ENCODE data around the gene CHN1. TPM values are rescaled to one million over a fixed set of nuclear protein-coding genes. Genes with fewer than 3 reads are reported as not detected.

Gene CHN1
- total RNA-seq, 4 donors from 2014 or later = 3.4 to 60.2 (median 7.1) TPM

DNA sequence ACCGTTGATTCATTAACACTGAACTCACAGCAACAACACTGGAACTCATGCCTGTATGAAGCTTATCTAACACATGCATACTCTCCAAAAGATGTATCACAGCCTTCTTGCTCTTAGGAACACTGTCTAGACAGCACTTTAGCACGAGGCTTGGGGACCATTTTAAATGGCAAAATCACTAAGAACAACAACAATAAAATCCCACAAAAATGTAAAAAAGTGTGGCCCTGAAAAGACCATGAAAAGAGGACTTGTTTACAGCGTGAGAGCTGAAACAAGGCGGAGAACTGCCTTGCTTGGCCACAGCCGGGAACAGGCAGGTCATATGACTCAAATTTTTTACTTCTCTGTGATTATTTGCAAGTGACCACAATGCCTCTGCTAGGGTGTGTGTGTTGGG is 48.1 kb downstream of the CHN1 start:
- H3K27ac ChIP-seq = no peak overlapping the region
- H3K27me3 ChIP-seq = no peaks in the 10 kb centered on the region
- no peak for TF ChIP-seq POLR2A (IDR thresholded peaks at IDR 0.05)
- TF ChIP-seq, protein P1, sequence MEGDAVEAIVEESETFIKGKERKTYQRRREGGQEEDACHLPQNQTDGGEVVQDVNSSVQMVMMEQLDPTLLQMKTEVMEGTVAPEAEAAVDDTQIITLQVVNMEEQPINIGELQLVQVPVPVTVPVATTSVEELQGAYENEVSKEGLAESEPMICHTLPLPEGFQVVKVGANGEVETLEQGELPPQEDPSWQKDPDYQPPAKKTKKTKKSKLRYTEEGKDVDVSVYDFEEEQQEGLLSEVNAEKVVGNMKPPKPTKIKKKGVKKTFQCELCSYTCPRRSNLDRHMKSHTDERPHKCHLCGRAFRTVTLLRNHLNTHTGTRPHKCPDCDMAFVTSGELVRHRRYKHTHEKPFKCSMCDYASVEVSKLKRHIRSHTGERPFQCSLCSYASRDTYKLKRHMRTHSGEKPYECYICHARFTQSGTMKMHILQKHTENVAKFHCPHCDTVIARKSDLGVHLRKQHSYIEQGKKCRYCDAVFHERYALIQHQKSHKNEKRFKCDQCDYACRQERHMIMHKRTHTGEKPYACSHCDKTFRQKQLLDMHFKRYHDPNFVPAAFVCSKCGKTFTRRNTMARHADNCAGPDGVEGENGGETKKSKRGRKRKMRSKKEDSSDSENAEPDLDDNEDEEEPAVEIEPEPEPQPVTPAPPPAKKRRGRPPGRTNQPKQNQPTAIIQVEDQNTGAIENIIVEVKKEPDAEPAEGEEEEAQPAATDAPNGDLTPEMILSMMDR (IDR thresholded peaks at IDR 0.05) = no peak
- no peak overlapping the region for H3K4me3 ChIP-seq
- no peak for DNase-seq
- no peaks in the 10 kb centered on the region for H3K36me3 ChIP-seq
- H3K9me3 ChIP-seq = no peaks in the 10 kb centered on the region
- H3K4me1 ChIP-seq = no peaks in the 10 kb centered on the region

GRCh38 chr2:174952607-174953006 is 52.6 kb downstream of the CHN1 start:
- no peak for TF ChIP-seq POLR2A (IDR thresholded peaks at IDR 0.05)
- TF ChIP-seq, protein P1 (IDR thresholded peaks at IDR 0.05) = no peak
- Histone ChIP-seq H3K4me1 (no peaks in the 10 kb centered on the region), H3K4me3 (no peak overlapping the region), H3K27ac (no peak overlapping the region), H3K27me3 (no peaks in the 10 kb centered on the region), H3K36me3 (no peaks in the 10 kb centered on the region), H3K9me3 (no peaks in the 10 kb centered on the region)
- DNase-seq = no peak

DNA sequence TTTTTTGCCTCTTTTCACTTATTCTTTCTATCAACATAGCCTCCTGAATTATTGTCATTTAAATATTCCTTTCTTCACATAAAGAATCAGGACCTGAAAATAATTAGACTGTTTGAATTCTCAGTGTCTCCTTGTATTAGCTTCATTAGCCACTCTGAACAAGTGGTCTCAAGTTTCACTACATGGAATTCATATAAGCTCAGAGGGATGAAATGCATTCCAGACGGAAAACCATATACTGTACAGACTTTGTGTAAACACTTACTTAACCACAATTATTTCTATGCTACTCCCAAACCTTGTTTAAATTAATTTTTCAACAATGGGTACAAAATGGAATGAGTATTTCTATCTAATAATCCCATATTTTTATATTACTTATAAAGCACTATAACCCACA is 53.4 kb downstream of the CHN1 start:
- no peaks in the 10 kb centered on the region for H3K27me3 ChIP-seq
- DNase-seq = no peak
- H3K4me3 ChIP-seq = no peak overlapping the region
- no peaks in the 10 kb centered on the region for H3K36me3 ChIP-seq
- no peak overlapping the region for H3K27ac ChIP-seq
- H3K9me3 ChIP-seq = no peaks in the 10 kb centered on the region
- H3K4me1 ChIP-seq = no peaks in the 10 kb centered on the region
- no peak for TF ChIP-seq POLR2A (IDR thresholded peaks at IDR 0.05)
- TF ChIP-seq, protein P1 (IDR thresholded peaks at IDR 0.05) = no peak

DNA sequence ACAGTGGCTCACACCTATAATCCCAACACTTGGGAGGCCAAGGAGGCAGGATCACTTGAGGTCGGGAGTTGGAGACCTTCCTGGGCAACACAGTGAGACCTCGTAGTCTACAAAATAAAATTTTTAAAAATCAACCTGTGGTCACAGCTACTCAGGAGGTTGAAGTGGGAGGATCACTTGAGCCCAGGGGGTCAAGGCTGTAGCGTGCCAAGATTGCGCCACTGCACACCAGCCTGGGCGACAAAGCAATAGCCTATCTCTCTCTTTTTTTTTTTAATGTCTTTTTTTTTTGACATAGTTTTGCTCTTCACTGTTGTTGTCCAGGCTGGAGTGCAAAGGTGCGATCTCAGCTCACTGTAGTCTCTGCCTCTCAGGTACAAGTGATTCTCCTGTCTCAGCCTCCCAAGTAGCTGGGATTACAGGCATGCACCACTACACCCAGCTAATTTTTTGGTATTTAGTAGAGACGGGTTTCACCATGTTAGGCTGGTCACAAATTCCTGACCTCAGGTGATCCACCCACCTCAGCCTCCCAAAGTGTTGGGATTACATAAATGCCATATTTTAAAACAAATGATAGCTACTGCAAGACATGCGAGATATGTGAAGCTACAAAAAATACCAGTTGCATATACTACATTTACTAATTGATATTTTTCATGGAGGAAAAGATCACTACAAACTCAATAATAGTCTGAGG is 55.0 kb downstream of the CHN1 start:
- no peaks in the 10 kb centered on the region for H3K9me3 ChIP-seq
- no peaks in the 10 kb centered on the region for H3K36me3 ChIP-seq
- DNase-seq = no peak
- TF ChIP-seq, protein P1 (IDR thresholded peaks at IDR 0.05) = no peak
- TF ChIP-seq POLR2A (IDR thresholded peaks at IDR 0.05) = no peak
- H3K27me3 ChIP-seq = no peaks in the 10 kb centered on the region
- H3K4me3 ChIP-seq = no peak overlapping the region
- no peaks in the 10 kb centered on the region for H3K4me1 ChIP-seq
- no peak overlapping the region for H3K27ac ChIP-seq

DNA sequence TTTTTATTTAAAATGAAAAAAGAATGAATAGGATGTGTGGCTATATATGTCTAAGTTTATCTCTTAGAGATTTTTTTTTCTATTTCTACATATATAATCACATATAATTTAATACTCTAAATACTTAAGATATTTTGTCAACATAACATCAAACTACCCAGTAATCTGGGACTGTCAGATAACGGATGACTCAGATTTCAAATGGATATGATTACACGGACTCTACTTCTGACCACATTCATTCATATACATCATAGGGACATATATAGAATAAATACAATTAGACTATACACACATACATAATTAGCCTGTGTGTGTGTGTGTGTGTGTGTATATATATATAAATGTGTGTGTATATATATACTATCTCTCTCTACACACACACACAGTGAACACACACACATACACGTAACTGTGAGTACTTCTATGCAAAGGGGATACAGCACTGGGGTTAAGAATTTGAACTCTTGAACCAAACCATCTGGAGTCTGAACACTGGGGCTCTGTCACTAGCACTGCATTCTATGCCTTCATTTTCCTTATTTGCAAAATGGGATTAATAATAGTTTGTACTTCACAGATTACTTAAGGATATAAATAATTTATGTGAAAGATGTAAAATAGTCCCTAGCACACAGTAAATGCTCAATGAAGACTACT is 59.5 kb downstream of the CHN1 start:
- no peak overlapping the region for H3K4me3 ChIP-seq
- H3K27ac ChIP-seq = no peak overlapping the region
- DNase-seq = no peak
- H3K4me1 ChIP-seq = no peaks in the 10 kb centered on the region
- no peak for TF ChIP-seq POLR2A (IDR thresholded peaks at IDR 0.05)
- TF ChIP-seq, protein P1 (IDR thresholded peaks at IDR 0.05) = no peak
- no peaks in the 10 kb centered on the region for H3K9me3 ChIP-seq
- H3K27me3 ChIP-seq = no peaks in the 10 kb centered on the region
- no peaks in the 10 kb centered on the region for H3K36me3 ChIP-seq
